ENCODE data around the gene HOXC13. TPM values are rescaled to one million over a fixed set of nuclear protein-coding genes. Genes with fewer than 3 reads are reported as not detected.

HOXC13 gene
- total RNA-seq, 1 experiment from 2014 or later = not detected

- CTCF ChIA-PET = interaction anchor here (0.7 to 2.7 kb wide), 5 partner anchors 11 to 289 kb away, joined by 4 to 9 read pairs (median 6); partner anchors contain the start of gene HOXC9
Measured at GRCh38 chr12:53989227-53990113, 50.8 kb downstream of the HOXC13 start.

DNA sequence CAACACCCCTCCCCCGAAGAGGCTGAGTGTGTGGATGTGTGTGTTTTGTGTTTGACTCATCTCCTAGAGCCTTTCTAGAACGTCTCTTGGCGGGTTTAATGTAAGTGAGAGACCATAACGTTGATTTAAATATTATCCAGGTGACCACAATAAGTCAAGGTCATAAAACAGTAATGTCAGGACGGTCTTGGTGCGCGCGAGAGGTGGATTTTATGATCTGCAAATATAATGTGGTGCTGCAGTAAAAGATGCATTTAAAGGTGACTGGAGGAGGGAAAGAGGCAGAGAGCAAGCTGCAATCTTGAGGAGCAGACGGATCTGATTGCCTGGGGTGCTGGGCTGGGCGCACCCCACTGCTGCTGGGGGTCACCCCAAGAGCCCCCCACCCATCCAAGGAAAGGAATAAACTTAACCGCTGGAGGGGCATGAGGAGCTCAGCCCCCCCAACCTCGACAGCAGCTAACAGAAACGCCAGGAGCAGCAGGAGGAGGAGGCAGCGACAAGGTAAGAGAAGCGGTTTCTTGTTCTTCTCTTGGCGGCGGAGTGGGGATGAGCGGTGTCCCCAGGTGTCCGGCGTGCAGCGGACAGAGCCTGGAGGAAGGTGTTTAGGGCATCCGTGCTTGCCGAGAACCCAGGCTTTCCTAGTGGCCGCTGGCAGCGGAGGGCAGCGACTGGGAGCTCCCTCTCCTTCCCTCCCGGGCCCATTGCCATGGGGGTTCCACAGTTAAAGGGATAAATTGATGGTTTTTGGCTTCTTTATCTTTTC lies 51.9 kb downstream of the HOXC13 start:
- Mint-ChIP-seq H3K4me3 (ENCODE audit: low read depth, unreplicated experiment) (peak overlapping the region; percentile 10), H3K4me1 (ENCODE audit: low read depth, unreplicated experiment) (peaks cover 42% of the 10 kb centered on the region), H3K27ac (ENCODE audit: unreplicated experiment) (no peak overlapping the region), H3K27me3 (ENCODE audit: unreplicated experiment) (peaks cover 100% of the 10 kb centered on the region), H3K9me3 (ENCODE audit: low read depth, unreplicated experiment) (no peaks in the 10 kb centered on the region), H3K36me3 (ENCODE audit: insufficient read depth, unreplicated experiment) (peaks cover 17% of the 10 kb centered on the region)
- no peak for DNase-seq
- intact Hi-C loops (cut with micrococcal nuclease; ENCODE audit: unreplicated experiment) = no loop called here
- CTCF ChIA-PET = interaction anchor here (0.7 to 2.7 kb wide), 7 partner anchors 10 to 290 kb away, joined by 3 to 8 read pairs (median 4); partner anchors contain the start of genes HOXC8 and HOXC9
- no TSS peak for BruUV-seq (replicated peaks)
- TF ChIP-seq, protein P1, sequence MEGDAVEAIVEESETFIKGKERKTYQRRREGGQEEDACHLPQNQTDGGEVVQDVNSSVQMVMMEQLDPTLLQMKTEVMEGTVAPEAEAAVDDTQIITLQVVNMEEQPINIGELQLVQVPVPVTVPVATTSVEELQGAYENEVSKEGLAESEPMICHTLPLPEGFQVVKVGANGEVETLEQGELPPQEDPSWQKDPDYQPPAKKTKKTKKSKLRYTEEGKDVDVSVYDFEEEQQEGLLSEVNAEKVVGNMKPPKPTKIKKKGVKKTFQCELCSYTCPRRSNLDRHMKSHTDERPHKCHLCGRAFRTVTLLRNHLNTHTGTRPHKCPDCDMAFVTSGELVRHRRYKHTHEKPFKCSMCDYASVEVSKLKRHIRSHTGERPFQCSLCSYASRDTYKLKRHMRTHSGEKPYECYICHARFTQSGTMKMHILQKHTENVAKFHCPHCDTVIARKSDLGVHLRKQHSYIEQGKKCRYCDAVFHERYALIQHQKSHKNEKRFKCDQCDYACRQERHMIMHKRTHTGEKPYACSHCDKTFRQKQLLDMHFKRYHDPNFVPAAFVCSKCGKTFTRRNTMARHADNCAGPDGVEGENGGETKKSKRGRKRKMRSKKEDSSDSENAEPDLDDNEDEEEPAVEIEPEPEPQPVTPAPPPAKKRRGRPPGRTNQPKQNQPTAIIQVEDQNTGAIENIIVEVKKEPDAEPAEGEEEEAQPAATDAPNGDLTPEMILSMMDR (IDR thresholded peaks at IDR 0.05; ENCODE audit: unreplicated experiment) = no peak

More at GRCh38 chr12:53989227-53990113, 50.8 kb downstream of the HOXC13 start:
- BruUV-seq (replicated peaks) = no TSS peak
- intact Hi-C loops (cut with micrococcal nuclease; ENCODE audit: unreplicated experiment) = loop anchor here (1.0 kb wide), 1 partner anchor 222 kb away; no protein-coding TSS in a partner anchor
- DNase-seq = peak; percentile 55
- H3K4me1 Mint-ChIP-seq (ENCODE audit: low read depth, unreplicated experiment) = peaks cover 32% of the 10 kb centered on the region
- H3K9me3 Mint-ChIP-seq (ENCODE audit: low read depth, unreplicated experiment) = no peaks in the 10 kb centered on the region
- H3K36me3 Mint-ChIP-seq (ENCODE audit: insufficient read depth, unreplicated experiment) = peaks cover 18% of the 10 kb centered on the region
- TF ChIP-seq, protein P1 (IDR thresholded peaks at IDR 0.05; ENCODE audit: unreplicated experiment) = peak; percentile 70
- no peak overlapping the region for H3K27ac Mint-ChIP-seq (ENCODE audit: unreplicated experiment)
- H3K27me3 Mint-ChIP-seq (ENCODE audit: unreplicated experiment) = peaks cover 100% of the 10 kb centered on the region
- peak overlapping the region; percentile 10 for H3K4me3 Mint-ChIP-seq (ENCODE audit: low read depth, unreplicated experiment)

DNA sequence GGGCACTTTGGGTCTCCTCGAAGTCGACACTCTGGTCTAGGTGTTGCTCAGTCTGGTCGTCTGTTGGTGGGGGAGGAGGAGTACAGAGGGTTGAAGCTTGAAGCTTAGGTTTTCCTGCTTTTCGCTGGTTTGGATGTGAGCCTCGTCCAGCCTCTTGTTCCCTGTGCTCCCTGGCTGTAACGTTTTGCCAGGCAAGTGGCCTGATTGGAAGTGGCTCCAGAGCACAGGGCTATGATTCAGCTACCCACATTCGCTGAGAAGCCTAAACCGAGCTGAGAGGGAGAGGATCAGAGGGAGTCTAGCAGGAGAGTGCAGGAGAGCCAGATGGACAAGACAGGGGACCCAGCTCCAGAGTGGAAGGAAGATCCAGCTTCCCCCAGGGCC lies 52.4 kb downstream of the HOXC13 start:
- H3K4me1 Mint-ChIP-seq (ENCODE audit: low read depth, unreplicated experiment) = peaks cover 44% of the 10 kb centered on the region
- TF ChIP-seq, protein P1 (IDR thresholded peaks at IDR 0.05; ENCODE audit: unreplicated experiment) = no peak
- H3K36me3 Mint-ChIP-seq (ENCODE audit: insufficient read depth, unreplicated experiment) = peaks cover 17% of the 10 kb centered on the region
- H3K4me3 Mint-ChIP-seq (ENCODE audit: low read depth, unreplicated experiment) = no peak overlapping the region
- no peaks in the 10 kb centered on the region for H3K9me3 Mint-ChIP-seq (ENCODE audit: low read depth, unreplicated experiment)
- no TSS peak for BruUV-seq (replicated peaks)
- H3K27me3 Mint-ChIP-seq (ENCODE audit: unreplicated experiment) = peaks cover 100% of the 10 kb centered on the region
- no peak overlapping the region for H3K27ac Mint-ChIP-seq (ENCODE audit: unreplicated experiment)
- intact Hi-C loops (cut with micrococcal nuclease; ENCODE audit: unreplicated experiment) = no loop called here
- CTCF ChIA-PET = interaction anchor here (0.9 to 2.7 kb wide), 6 partner anchors 9 to 223 kb away, joined by 3 to 8 read pairs (median 4); partner anchors contain the start of genes HOXC8 and HOXC9
- no peak for DNase-seq

- TF ChIP-seq, protein P1 (IDR thresholded peaks at IDR 0.05; ENCODE audit: unreplicated experiment) = no peak
- Mint-ChIP-seq H3K4me3 (ENCODE audit: low read depth, unreplicated experiment) (no peak overlapping the region), H3K9me3 (ENCODE audit: low read depth, unreplicated experiment) (no peaks in the 10 kb centered on the region), H3K36me3 (ENCODE audit: insufficient read depth, unreplicated experiment) (peaks cover 15% of the 10 kb centered on the region), H3K27me3 (ENCODE audit: unreplicated experiment) (peaks cover 100% of the 10 kb centered on the region), H3K4me1 (ENCODE audit: low read depth, unreplicated experiment) (peaks cover 47% of the 10 kb centered on the region), H3K27ac (ENCODE audit: unreplicated experiment) (no peak overlapping the region)
- CTCF ChIA-PET = interaction anchor here (0.6 to 2.7 kb wide), 4 partner anchors 8 to 40 kb away, joined by 3 to 8 read pairs (median 4); partner anchors contain the start of gene HOXC9
- no TSS peak for BruUV-seq (replicated peaks)
- DNase-seq = no peak
- intact Hi-C loops (cut with micrococcal nuclease; ENCODE audit: unreplicated experiment) = no loop called here
Measured at GRCh38 chr12:53992377-53992889, 53.8 kb downstream of the HOXC13 start.

Data from Calu3 (cell line).